Mucosa of rectum (tissue), 2 donors: ENCODE measurements around the gene TXNDC16.
A peak's percentile ranks its signal among the peaks of the same experiment; 100 is the strongest.

Experiments used
- H3K27ac ChIP-seq, 2 donors: one replicate each; pipeline ENCODE4 v1.7.0; 2013; ENCODE audit warnings: inconsistent platforms in 2 of 2, low read depth in 2 of 2, low read length in 2 of 2
- H3K27me3 ChIP-seq, 2 donors: one replicate each; pipeline ENCODE4 v1.7.0; 2013; ENCODE audit warnings: low read length in 2 of 2; ENCODE audit not compliant: control insufficient read depth in 2 of 2, insufficient read depth in 2 of 2
- H3K36me3 ChIP-seq, 2 donors: one replicate each; pipeline ENCODE4 v1.7.0; 2013; ENCODE audit warnings: low read length in 2 of 2; ENCODE audit not compliant: control insufficient read depth in 2 of 2, insufficient read depth in 2 of 2
- H3K4me1 ChIP-seq, 2 donors: one replicate each; pipeline ENCODE4 v1.7.0; 2013; ENCODE audit warnings: low read length in 2 of 2, mild to moderate bottlenecking in 1 of 2; ENCODE audit not compliant: control insufficient read depth in 2 of 2, insufficient read depth in 2 of 2
- H3K4me3 ChIP-seq, 2 donors: one replicate each; pipeline ENCODE4 v1.7.0; 2013; ENCODE audit warnings: low read length in 2 of 2
- H3K9ac ChIP-seq, 2 donors: one replicate each; pipeline ENCODE4 v1.7.0; 2013; ENCODE audit warnings: low read length in 2 of 2, low read depth in 1 of 2, mild to moderate bottlenecking in 1 of 2
- H3K9me3 ChIP-seq, 2 donors: one replicate each; pipeline ENCODE4 v1.7.0; 2013; ENCODE audit warnings: low read length in 2 of 2; ENCODE audit not compliant: control insufficient read depth in 2 of 2
- donor health status: healthy.
- donor health status: Normal muscosa, but diverticular disease.

TXNDC16 gene, protein sequence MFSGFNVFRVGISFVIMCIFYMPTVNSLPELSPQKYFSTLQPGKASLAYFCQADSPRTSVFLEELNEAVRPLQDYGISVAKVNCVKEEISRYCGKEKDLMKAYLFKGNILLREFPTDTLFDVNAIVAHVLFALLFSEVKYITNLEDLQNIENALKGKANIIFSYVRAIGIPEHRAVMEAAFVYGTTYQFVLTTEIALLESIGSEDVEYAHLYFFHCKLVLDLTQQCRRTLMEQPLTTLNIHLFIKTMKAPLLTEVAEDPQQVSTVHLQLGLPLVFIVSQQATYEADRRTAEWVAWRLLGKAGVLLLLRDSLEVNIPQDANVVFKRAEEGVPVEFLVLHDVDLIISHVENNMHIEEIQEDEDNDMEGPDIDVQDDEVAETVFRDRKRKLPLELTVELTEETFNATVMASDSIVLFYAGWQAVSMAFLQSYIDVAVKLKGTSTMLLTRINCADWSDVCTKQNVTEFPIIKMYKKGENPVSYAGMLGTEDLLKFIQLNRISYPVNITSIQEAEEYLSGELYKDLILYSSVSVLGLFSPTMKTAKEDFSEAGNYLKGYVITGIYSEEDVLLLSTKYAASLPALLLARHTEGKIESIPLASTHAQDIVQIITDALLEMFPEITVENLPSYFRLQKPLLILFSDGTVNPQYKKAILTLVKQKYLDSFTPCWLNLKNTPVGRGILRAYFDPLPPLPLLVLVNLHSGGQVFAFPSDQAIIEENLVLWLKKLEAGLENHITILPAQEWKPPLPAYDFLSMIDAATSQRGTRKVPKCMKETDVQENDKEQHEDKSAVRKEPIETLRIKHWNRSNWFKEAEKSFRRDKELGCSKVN

DNA sequence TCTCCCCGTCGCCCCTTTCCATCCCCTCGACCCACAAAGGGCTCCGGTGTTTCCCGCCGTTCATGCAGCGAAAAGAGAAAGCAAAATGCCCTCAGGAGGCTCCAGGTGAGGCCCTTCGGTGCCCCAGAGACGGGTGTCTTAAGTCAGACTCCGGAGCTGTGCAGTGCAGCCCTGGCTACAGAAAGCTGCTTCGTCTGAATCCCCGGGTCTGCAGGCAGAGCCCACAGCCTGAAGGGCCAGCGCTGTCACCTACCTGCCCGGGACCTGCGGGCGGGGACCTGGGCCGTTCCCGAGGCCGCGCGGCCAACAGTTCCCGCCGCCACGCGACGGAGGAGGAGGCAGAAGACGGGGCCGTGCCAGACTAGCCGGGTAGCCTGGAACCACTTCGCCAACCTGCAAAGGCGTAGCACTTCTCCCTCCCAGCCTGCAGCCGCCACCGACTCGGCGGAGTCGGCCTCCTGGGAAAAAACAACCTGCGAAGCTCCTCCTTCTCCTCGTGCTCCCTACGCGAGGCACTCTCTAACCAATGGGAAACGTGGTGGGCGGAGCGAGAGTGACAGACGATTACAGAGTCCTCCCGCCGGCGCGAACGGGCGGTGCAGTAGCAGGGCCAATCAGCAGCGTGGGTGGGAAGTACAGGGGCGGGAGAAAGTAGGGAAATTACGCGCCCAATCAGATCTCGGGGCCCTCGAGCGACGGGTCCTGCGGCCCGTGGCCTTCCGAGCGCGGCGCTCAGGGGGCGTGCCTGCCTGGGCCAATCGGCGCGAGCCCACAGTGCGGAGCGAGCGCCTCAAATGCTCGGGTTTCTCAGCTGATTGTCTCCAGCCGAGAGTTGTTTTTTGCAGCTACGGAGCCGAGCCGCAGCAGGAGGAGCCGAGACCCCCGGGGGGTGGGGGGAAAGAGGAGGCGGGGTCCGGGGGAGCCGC is at the start of gene TXNDC16, which contains the start of gene GPR137C:
Gene TXNDC16 (minus strand): TSS at position 443 of the 926 bp plus-strand sequence. CDS start 8,948 bp downstream, outside the sequence.
Gene GPR137C (plus strand): TSS at position 774 of the 926 bp plus-strand sequence. CDS start 312 bp downstream, outside the sequence.
- no peaks in the 10 kb centered on the region for H3K27me3 ChIP-seq
- H3K4me3 ChIP-seq = peak within 1 kb of the TSS; percentile 94 to 98
- H3K27ac ChIP-seq = peak within 1 kb of the TSS; percentile 87 to 90
- no peaks in the 10 kb centered on the region for H3K9me3 ChIP-seq
- H3K36me3 ChIP-seq = no peaks in the 10 kb centered on the region
- H3K4me1 ChIP-seq = peaks cover 10 to 16% of the 10 kb centered on the region in 2 donors
- peak within 1 kb of the TSS; percentile 91 to 95 for H3K9ac ChIP-seq

DNA sequence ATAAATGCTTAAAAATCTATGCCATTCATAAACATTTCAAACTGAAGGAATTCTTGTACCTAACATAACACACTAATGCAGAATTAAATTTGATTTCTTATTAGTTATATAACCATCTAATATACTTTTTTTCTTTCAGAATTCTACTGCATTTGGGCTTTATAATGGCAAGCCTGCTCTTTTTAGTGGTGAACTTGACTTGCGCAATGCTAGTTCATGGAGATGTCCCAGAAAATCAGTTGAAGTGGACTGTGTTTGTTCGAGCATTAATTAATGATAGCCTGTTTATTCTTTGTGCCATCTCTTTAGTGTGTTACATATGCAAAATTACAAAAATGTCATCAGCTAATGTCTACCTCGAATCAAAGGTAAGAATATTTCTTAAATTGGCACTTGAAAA is 47.7 kb upstream of the TXNDC16 start:
- H3K9ac ChIP-seq = no peak overlapping the region
- H3K4me3 ChIP-seq = no peak overlapping the region
- H3K9me3 ChIP-seq = no peaks in the 10 kb centered on the region
- no peaks in the 10 kb centered on the region for H3K4me1 ChIP-seq
- H3K27ac ChIP-seq = no peak overlapping the region
- H3K36me3 ChIP-seq = no peaks in the 10 kb centered on the region
- H3K27me3 ChIP-seq = no peaks in the 10 kb centered on the region

DNA sequence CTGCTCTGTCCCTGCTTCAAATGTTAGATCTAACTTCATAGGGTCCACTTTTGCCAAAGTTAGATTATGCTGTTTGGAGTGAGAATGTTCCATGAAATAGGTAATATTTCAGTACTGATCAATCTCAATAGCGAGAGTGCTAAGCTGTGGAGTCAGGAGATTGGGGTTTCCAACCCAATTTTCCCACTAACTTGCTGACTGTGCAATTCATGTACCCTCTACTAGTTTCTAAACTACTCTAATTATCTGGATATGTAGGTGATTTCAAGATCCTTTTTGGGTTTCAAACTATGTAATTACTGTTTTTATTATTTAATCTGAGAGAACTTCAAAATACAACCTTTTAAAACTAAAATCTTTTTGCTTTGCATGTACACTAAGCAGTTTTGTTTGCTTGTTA is 46.3 kb upstream of the TXNDC16 start:
- Histone ChIP-seq H3K36me3 (no peaks in the 10 kb centered on the region), H3K27me3 (no peaks in the 10 kb centered on the region), H3K9me3 (no peaks in the 10 kb centered on the region), H3K9ac (no peak overlapping the region), H3K27ac (no peak overlapping the region), H3K4me3 (no peak overlapping the region), H3K4me1 (no peaks in the 10 kb centered on the region)

DNA sequence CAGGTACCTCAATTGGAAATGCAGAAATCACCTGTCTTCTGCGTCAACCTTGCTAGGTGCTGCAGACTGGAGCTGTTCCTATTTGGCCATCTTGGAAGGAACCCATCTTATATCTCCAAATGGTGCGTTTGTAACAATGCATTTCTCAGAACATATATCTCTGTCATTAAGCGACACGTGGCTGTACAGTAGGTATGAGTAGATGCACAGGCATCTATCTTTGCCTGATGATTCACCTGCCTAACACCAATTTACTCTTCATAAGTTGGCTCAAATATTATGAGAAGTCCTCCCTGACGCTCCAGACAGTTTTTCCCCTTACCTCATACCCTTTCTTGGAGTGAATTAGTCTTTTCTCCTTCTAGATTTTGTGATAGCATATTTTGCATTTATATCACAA is 44.6 kb upstream of the TXNDC16 start:
- H3K9ac ChIP-seq = no peak overlapping the region
- no peaks in the 10 kb centered on the region for H3K36me3 ChIP-seq
- H3K27ac ChIP-seq = no peak overlapping the region
- H3K27me3 ChIP-seq = no peaks in the 10 kb centered on the region
- no peak overlapping the region for H3K4me3 ChIP-seq
- no peaks in the 10 kb centered on the region for H3K4me1 ChIP-seq
- H3K9me3 ChIP-seq = no peaks in the 10 kb centered on the region

DNA sequence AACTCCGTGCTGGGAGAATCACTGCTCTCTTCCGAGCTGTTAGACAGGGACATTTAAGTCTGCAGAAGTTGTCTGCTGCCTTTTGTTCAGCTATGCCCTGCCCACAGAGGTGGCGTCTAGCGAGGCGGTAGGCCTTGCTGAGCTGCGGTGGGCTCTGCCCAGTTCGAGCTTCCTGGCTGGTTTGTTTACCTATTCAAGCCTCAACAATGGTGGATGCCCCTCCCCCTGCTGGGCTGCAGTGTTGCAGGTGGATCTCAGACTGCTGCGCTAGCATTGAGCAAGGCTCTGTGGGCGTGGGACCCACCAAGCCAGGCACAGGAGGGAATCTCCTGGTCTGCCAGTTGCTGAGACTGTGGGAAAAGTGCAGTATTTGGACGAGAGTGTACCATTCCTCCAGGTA is 44.0 kb upstream of the TXNDC16 start:
- Histone ChIP-seq H3K4me1 (no peaks in the 10 kb centered on the region), H3K27me3 (no peaks in the 10 kb centered on the region), H3K4me3 (no peak overlapping the region), H3K36me3 (no peaks in the 10 kb centered on the region), H3K27ac (no peak overlapping the region), H3K9me3 (no peaks in the 10 kb centered on the region), H3K9ac (no peak overlapping the region)

DNA sequence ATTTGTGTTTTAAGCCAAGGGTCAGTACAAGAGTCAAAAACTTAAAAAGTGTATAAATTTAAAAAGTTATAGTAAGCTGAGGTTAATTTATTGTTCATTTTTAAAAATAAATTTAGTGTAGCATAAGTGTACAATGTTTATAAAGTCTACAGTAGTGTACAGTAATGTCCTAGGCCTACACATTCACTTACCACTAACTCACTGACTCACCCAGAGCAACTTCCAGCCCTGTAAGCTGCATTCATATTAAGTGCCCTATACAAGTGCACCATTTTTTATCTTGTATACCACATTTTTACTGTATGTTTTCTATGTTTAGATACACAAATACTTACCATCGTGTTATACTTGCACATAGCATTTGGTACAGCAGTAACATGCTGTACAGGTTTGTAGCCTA is 38.0 kb upstream of the TXNDC16 start:
- Histone ChIP-seq H3K9ac (no peak overlapping the region), H3K4me1 (no peaks in the 10 kb centered on the region), H3K4me3 (no peak overlapping the region), H3K27me3 (no peaks in the 10 kb centered on the region), H3K9me3 (no peaks in the 10 kb centered on the region), H3K27ac (no peak overlapping the region), H3K36me3 (no peaks in the 10 kb centered on the region)

DNA sequence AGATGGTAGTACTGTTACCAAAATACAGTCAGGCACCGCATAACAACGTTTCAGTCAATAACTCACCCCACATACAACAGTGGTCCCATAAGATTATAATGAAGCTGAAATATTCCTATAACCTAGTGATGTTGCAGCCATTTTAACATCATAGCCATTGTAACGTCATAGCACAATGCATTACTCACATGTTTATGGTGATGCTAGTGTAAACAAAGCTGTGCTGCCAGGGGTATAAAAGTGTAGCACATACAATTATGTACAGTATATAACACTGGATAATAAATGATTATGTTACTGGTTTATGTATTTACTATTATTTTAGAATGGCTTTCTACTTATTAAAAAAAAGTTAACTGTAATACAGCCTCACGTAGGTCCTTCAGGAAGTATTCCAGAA is 37.3 kb upstream of the TXNDC16 start:
- H3K9ac ChIP-seq = no peak overlapping the region
- H3K36me3 ChIP-seq = no peaks in the 10 kb centered on the region
- no peaks in the 10 kb centered on the region for H3K27me3 ChIP-seq
- H3K9me3 ChIP-seq = no peaks in the 10 kb centered on the region
- no peaks in the 10 kb centered on the region for H3K4me1 ChIP-seq
- H3K4me3 ChIP-seq = no peak overlapping the region
- no peak overlapping the region for H3K27ac ChIP-seq

DNA sequence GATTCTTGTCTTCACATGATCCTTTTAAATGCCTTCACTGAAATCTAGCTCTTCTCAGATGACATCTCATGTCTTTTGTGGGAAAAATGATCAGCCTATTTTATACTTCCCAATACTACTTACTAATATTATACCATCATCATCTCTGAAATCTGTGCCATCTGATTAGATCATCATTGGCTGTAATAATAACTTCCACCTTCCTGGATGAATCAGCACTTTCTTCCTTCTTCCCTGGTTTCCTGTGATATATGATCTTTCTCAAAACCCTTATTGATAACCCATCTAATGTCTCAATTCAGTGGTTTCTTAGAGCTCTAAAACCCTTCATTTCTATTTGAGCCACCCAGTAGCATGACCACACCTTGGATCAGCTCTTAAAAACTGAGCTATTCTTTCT is 31.2 kb upstream of the TXNDC16 start:
- no peak overlapping the region for H3K9ac ChIP-seq
- no peak overlapping the region for H3K4me3 ChIP-seq
- H3K27me3 ChIP-seq = no peaks in the 10 kb centered on the region
- H3K36me3 ChIP-seq = no peaks in the 10 kb centered on the region
- no peak overlapping the region for H3K27ac ChIP-seq
- no peaks in the 10 kb centered on the region for H3K9me3 ChIP-seq
- no peaks in the 10 kb centered on the region for H3K4me1 ChIP-seq

DNA sequence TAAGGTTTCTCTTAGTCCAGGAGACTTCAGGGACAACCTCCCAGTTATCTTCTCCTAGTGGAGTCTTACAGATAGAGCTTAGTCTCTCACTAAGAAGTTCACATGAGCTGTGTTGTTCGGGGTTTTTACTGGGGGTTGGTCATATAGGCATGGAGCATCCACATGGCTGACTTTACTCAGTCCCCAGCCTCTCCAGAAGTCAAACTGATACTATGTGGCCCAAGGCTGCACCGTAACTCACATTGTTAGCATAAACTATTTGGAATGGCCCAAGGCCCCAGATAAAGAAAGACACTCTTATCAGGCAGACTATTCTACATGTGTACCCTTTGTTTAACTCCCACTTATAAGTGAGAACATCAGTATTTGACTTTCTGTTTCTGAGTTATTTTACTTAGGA is 23.6 kb upstream of the TXNDC16 start:
- Histone ChIP-seq H3K9me3 (no peaks in the 10 kb centered on the region), H3K27me3 (no peaks in the 10 kb centered on the region), H3K4me3 (no peak overlapping the region), H3K9ac (no peak overlapping the region), H3K4me1 (no peaks in the 10 kb centered on the region), H3K36me3 (no peaks in the 10 kb centered on the region), H3K27ac (no peak overlapping the region)
